ENCODE measurements around the gene CROT.

DNA sequence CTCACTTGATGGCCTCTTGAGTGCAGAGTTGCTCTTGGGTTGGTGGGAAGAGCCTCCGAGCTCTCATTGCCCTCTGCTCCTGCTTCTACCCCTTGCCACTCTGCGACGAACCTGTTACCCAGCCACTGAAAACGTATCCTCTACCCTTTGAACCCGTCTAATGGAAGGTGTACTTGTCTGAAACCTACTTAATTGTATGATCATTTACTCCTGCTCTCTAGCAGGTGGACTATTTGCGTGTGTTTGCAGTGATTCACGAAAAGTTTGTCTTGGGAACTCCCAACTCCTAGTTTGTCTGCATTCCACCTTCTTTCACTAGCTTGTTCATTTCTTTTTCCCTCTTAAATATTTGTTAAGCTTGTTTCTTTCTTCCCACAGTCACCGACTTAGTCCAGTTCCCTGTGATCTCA lies 503 bp downstream of the CROT start:
- TF ChIP-seq, protein P1, sequence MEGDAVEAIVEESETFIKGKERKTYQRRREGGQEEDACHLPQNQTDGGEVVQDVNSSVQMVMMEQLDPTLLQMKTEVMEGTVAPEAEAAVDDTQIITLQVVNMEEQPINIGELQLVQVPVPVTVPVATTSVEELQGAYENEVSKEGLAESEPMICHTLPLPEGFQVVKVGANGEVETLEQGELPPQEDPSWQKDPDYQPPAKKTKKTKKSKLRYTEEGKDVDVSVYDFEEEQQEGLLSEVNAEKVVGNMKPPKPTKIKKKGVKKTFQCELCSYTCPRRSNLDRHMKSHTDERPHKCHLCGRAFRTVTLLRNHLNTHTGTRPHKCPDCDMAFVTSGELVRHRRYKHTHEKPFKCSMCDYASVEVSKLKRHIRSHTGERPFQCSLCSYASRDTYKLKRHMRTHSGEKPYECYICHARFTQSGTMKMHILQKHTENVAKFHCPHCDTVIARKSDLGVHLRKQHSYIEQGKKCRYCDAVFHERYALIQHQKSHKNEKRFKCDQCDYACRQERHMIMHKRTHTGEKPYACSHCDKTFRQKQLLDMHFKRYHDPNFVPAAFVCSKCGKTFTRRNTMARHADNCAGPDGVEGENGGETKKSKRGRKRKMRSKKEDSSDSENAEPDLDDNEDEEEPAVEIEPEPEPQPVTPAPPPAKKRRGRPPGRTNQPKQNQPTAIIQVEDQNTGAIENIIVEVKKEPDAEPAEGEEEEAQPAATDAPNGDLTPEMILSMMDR (conservative IDR thresholded peaks at IDR 0.05; ENCODE audit: low read depth, low read length) = no peak
- no peak for TF ChIP-seq EZH2 (IDR thresholded peaks at IDR 0.05; ENCODE audit: borderline replicate concordance, low read depth, low read length, poor library complexity, severe bottlenecking)
